Measurements from ENCODE around the gene TUBB4B. TPM values are rescaled to one million over a fixed set of nuclear protein-coding genes. Genes with fewer than 3 reads are reported as not detected.

TUBB4B gene
- total and polyA plus RNA-seq, 7 donors, result 141 to 505 (median 196) TPM

DNA sequence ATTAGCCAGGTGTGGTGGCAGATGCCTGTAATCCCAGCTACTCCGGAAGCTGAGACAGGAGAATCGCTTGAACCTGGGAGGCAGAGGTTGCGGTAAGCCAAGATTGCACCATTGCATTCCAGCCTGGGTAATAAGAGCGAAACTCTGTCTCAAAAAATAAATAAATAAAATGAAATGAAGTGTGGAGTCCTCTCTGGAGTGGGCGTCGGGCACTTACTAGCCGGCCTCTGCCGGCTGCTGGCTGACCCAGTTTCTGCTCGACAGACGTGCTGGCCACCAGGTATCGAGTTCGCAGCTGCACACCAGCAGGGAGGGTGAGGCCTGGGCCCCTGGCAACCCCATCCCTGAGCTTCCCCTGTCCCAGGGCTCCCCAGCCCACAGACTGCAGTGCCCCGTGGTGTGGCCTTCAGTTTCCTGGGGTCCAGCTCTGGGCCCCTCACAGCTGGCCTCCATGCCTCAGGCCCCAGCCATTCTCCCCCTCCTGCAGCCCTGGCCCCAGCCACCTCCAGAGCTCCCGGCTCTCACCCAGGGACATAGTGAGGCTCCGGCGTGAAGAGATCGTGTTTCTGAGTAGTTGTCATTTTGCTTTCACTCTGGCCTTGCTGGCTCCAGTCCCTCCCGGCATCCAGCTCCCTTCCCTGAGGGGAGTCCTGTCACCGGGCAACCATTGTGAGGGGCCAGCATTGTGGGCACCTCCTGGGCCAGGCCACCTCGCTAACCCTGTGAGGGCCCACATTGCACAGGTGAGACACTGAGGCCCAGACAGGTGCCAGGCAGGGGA, 6.2 kb downstream of the TUBB4B start:
- no peak overlapping the region for H3K27ac ChIP-seq
- H3K36me3 ChIP-seq, result peaks cover 4 to 16% (median 13%) of the 10 kb centered on the region in 4 donors
- WGBS, 2 donors, result 84 to 90% methylated on average over 20 of the region's 20 CpGs
- intact Hi-C loops (cut with DNase I), result no loop called here
- TF ChIP-seq EP300 (IDR thresholded peaks at IDR 0.05) (no peak), POLR2A (IDR thresholded peaks at IDR 0.05) (no peak), POLR2AphosphoS5 (IDR thresholded peaks at IDR 0.05) (no peak)
- TF ChIP-seq, protein P1, sequence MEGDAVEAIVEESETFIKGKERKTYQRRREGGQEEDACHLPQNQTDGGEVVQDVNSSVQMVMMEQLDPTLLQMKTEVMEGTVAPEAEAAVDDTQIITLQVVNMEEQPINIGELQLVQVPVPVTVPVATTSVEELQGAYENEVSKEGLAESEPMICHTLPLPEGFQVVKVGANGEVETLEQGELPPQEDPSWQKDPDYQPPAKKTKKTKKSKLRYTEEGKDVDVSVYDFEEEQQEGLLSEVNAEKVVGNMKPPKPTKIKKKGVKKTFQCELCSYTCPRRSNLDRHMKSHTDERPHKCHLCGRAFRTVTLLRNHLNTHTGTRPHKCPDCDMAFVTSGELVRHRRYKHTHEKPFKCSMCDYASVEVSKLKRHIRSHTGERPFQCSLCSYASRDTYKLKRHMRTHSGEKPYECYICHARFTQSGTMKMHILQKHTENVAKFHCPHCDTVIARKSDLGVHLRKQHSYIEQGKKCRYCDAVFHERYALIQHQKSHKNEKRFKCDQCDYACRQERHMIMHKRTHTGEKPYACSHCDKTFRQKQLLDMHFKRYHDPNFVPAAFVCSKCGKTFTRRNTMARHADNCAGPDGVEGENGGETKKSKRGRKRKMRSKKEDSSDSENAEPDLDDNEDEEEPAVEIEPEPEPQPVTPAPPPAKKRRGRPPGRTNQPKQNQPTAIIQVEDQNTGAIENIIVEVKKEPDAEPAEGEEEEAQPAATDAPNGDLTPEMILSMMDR (IDR thresholded peaks at IDR 0.05), result no peak
- no peak overlapping the region for H3K4me3 ChIP-seq
- peaks cover 0 to 22% (median 15%) of the 10 kb centered on the region in 4 donors for H3K4me1 ChIP-seq
- H3K27me3 ChIP-seq, result peaks cover 0 to 10% (median 6%) of the 10 kb centered on the region in 3 donors
- no peaks in the 10 kb centered on the region for H3K9me3 ChIP-seq
- no peak for DNase-seq

DNA sequence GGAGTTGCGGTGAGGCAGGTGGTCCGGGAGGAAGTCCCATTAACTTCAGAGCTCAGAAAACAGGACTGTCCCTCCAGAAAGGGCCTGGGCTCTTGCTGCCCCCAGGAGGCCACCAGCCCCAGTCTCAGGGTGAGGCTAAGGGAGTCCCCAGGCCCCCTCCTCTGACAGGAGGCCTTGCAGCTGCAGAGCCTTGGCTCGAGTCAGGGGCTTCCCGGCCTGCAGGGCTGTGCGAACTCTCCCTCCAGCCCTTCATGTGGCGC, 6.8 kb downstream of the TUBB4B start:
- intact Hi-C loops (cut with DNase I), result no loop called here
- H3K9me3 ChIP-seq, result no peaks in the 10 kb centered on the region
- peaks cover 0 to 17% (median 9%) of the 10 kb centered on the region in 4 donors for H3K4me1 ChIP-seq
- WGBS, 2 donors, result 88% methylated on average over 6 of the region's 6 CpGs
- H3K4me3 ChIP-seq, result no peak overlapping the region
- peaks cover 4 to 10% (median 9%) of the 10 kb centered on the region in 4 donors for H3K36me3 ChIP-seq
- TF ChIP-seq POLR2A (IDR thresholded peaks at IDR 0.05) (no peak), POLR2AphosphoS5 (IDR thresholded peaks at IDR 0.05) (no peak), EP300 (IDR thresholded peaks at IDR 0.05) (no peak)
- TF ChIP-seq, protein P1 (IDR thresholded peaks at IDR 0.05), result no peak
- DNase-seq, result no peak
- H3K27ac ChIP-seq, result no peak overlapping the region
- peaks cover 0 to 10% (median 6%) of the 10 kb centered on the region in 3 donors for H3K27me3 ChIP-seq

DNA sequence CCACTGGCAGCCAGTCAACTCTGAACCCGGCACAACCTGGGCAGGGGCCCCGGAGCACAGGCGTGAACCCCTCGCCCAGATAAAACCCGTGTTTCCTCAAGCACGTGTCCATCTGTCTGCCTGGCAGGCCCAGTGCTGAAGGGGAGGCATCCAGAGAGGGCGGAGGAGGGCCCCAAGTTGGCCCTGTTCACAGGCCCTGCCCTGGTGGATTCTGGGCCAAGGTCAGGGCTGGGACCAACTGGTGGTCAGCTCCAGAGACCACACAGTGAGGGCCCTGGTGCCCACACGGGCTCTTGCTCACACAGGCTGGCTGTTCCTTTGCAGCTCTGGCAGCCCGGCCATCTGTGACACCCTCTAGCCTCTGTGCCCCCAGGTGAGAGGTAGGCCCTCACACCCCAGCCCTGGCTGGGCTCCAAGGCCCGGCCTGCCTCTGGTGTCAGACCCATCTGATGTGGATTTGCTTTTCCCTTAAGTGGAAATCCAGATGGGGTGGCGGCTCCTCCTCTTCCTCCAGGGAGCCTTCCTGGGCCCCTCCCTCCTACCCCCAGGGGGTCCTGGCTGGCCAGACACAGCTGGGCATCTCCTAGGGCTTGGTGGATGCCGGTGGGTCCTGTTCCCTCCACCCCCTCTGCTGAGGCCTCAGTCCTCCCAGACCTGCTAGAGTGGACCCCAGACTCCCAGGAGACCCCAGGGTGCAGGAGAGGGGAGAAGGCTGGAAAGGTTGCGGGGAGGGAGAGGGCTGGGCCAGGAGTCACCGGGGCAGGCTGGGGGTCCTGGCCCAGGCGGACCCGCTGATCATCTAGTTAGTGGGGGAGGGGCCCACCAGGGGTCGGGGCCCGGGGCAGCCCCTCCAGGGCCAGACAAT, 9.5 kb downstream of the TUBB4B start:
- intact Hi-C loops (cut with DNase I), result loop anchor here (5.0 kb wide), 1 partner anchor 43 kb away; the partner anchor contains the start of genes NDOR1 and TMEM203
- Histone ChIP-seq H3K4me1 (peaks cover 0 to 13% (median 11%) of the 10 kb centered on the region in 4 donors), H3K4me3 (no peak overlapping the region), H3K9me3 (no peaks in the 10 kb centered on the region), H3K27ac (no peak overlapping the region), H3K27me3 (peaks cover 0 to 10% (median 6%) of the 10 kb centered on the region in 3 donors), H3K36me3 (no peaks in the 10 kb centered on the region)
- no peak for DNase-seq
- no peak for TF ChIP-seq EP300 (IDR thresholded peaks at IDR 0.05)
- 63 to 79% methylated on average over 17 of the region's 18 CpGs for WGBS, 2 donors

DNA sequence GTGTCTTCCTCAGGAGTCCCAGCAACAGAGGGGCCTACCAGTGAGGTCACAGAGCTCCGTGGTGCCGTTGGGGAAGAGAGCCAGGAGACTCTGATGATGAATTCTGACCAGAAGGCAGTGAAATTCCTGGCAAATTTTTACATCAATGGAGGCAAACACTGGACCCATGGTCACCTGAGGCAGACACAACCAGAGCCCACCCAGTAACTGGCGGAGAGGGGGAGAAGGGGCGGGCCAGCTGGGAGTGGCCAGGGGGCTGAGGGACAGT, 10.0 kb downstream of the TUBB4B start, which contains the start of gene STPG3:
STPG3 (plus strand) TSS at position 93 of the 268 bp plus-strand sequence; CDS start at position 94, 1 bp downstream.
- TF ChIP-seq, protein P1 (IDR thresholded peaks at IDR 0.05), result no peak
- no peak for TF ChIP-seq POLR2A (IDR thresholded peaks at IDR 0.05)
- TF ChIP-seq EP300 (IDR thresholded peaks at IDR 0.05), result no peak
- no peak for TF ChIP-seq POLR2AphosphoS5 (IDR thresholded peaks at IDR 0.05)
- Histone ChIP-seq H3K36me3 (peaks cover 0 to under 1% (median 0%) of the 10 kb centered on the region in 4 donors), H3K27me3 (peaks cover 0 to 10% (median 6%) of the 10 kb centered on the region in 3 donors), H3K4me1 (peaks cover 0 to 18% (median 16%) of the 10 kb centered on the region in 4 donors), H3K9me3 (no peaks in the 10 kb centered on the region), H3K27ac (no peak within 1 kb of the TSS), H3K4me3 (no peak within 1 kb of the TSS)
- intact Hi-C loops (cut with DNase I), result loop anchor here (5.0 kb wide), 1 partner anchor 44 kb away; the partner anchor contains the start of genes NDOR1 and TMEM203
- 72 to 86% methylated on average over 4 of the region's 4 CpGs for WGBS, 2 donors
- no peak for DNase-seq
